ENCODE results near the gene ROCK1. TPM values are rescaled to one million over a fixed set of nuclear protein-coding genes. Genes with fewer than 3 reads are reported as not detected.

Gene ROCK1
- total and polyA plus RNA-seq, 2 of the 8 experiments (the other 6 are each of a cell fraction or from before 2014, with no cell fraction given), result 4.2 to 48.9 TPM

DNA sequence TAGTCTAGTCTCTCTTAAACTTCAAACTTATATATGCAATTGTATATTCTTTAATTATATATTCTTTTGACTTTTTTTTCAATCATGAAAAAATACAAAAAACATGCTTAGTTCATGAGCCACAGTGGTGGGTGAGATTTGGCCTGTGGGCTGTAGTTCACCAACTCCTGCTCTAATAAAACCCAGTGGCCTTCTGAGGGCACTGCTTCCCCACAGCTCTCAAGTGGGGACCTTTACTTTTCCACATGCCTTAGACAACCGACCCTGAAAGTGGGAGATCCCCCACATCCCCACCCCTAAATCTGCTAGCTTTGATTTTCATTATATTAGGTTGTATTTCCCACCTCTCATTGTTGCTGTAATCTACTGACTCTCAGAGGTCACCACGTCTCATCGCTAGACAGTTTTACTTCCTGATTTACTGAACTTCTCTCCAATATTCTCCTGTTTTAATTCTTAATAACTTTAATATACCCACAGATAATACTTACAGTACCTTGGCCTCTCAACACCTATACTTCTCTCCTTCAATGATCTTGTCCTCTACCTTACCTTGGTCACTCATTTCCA, 57.3 kb downstream of the ROCK1 start:
- Histone ChIP-seq H2BK15ac (ENCODE audit: low read length) (no peak overlapping the region), H3K56ac (replicated peaks; ENCODE audit: insufficient read length, low read depth, low read length) (no peak overlapping the region), H2AFZ (ENCODE audit: low read length) (no peak overlapping the region), H3K27ac (ENCODE audit: low read depth, low read length) (no peak overlapping the region), H3K4me1 (replicated peaks in 1 of 4; ENCODE audit: control insufficient read depth in 3 of 4, insufficient read depth in 4 of 4, low read length in 3 of 4) (no peaks in the 10 kb centered on the region), H3K18ac (ENCODE audit: extremely low read depth, low read length) (no peak overlapping the region), H4K91ac (replicated peaks; ENCODE audit: insufficient read length, low read length) (no peak overlapping the region), H4K5ac (ENCODE audit: insufficient read length, low read depth, low read length) (no peak overlapping the region), H2BK20ac (ENCODE audit: low read length) (no peak overlapping the region), H3K23ac (ENCODE audit: insufficient read length) (no peak overlapping the region), H3K4me3 (ENCODE audit: extremely low read depth in 1 of 4, insufficient read depth in 2 of 4, low read depth in 3 of 4, low read length in 4 of 4) (no peak overlapping the region), H3K14ac (ENCODE audit: insufficient read length) (no peak overlapping the region), H3K27me3 (replicated peaks in 1 of 4; ENCODE audit: control insufficient read depth in 3 of 4, extremely low read depth in 1 of 4, insufficient read depth in 3 of 4, low read length in 3 of 4) (no peaks in the 10 kb centered on the region), H3K79me1 (ENCODE audit: low read depth, low read length) (peaks cover 2% of the 10 kb centered on the region; the same call in 1 of the 2 replicates), H4K8ac (ENCODE audit: extremely low read depth, insufficient read depth, low read length) (no peak overlapping the region), H3K36me3 (ENCODE audit: control insufficient read depth in 2 of 4, insufficient read depth in 4 of 4, low read length in 3 of 4) (no peaks in the 10 kb centered on the region), H3K4me2 (ENCODE audit: insufficient read depth in 1 of 2, low read depth in 2 of 2, low read length in 2 of 2) (no peak overlapping the region), H3K4ac (replicated peaks; ENCODE audit: insufficient read length, low read depth, low read length) (no peak overlapping the region), H3K79me2 (ENCODE audit: control insufficient read depth in 1 of 2, insufficient read depth in 2 of 2, low read length in 2 of 2) (peaks cover 0 to 23% of the 10 kb centered on the region in 2 experiments; a peak in 2 of 4 replicates), H3K23me2 (ENCODE audit: low read depth, low read length) (no peaks in the 10 kb centered on the region; the same call in 1 of the 2 replicates), H2BK120ac (replicated peaks; ENCODE audit: low read depth, low read length) (no peak overlapping the region), H4K20me1 (replicated peaks in 1 of 2; ENCODE audit: control insufficient read depth in 1 of 2, insufficient read depth in 2 of 2, low read length in 2 of 2) (no peaks in the 10 kb centered on the region), H2BK5ac (ENCODE audit: low read depth, low read length) (no peak overlapping the region), H2AK5ac (ENCODE audit: low read depth, low read length) (no peak overlapping the region), H2BK12ac (ENCODE audit: low read depth, low read length) (no peak overlapping the region), H3K9ac (replicated peaks in 1 of 4; ENCODE audit: extremely low read depth in 1 of 4, low read depth in 3 of 4, low read length in 3 of 4) (no peak overlapping the region), H3K9me3 (ENCODE audit: insufficient read depth in 2 of 2, low read depth in 1 of 2, low read length in 1 of 2) (no peaks in the 10 kb centered on the region)
- ChIA-PET POLR2A (ENCODE audit: partially characterized antibody) (no interaction called here), CTCF (ENCODE audit: partially characterized antibody) (interaction anchor here (1.0 to 1.6 kb wide), 4 partner anchors 43 to 124 kb away, joined by 3 to 4 read pairs (median 4); no protein-coding TSS in a partner anchor)
- no peak for FAIRE-seq
- DNase-seq (ENCODE audit: low read depth in 1 of 2, low spot score in 2 of 2), result no peak
- 93% methylated on average over 3 of the region's 3 CpGs; no CpG with 5 or more reads in 1 of the 2 experiments for WGBS, 2 experiments (ENCODE audit: extremely low coverage in 1 of 2, insufficient coverage in 1 of 2, insufficient read length in 1 of 2, insufficient replicate concordance in 2 of 2, low coverage in 1 of 2, low lambda C conversion rate in 2 of 2, missing lambda C conversion rate in 1 of 2)
- TF ChIP-seq TAF7 (optimal IDR thresholded peaks at IDR 0.05; ENCODE audit: borderline replicate concordance, low read depth, low read length) (no peak), RBBP5 (IDR thresholded peaks at IDR 0.05; ENCODE audit: borderline replicate concordance, low read depth, low read length) (no peak), CREB1 (IDR thresholded peaks at IDR 0.05) (no peak), GTF2F1 (IDR thresholded peaks at IDR 0.05; ENCODE audit: borderline replicate concordance, low read depth, low read length) (no peak), TAF1 (IDR thresholded peaks at IDR 0.05; ENCODE audit: low read depth, low read length) (no peak), RFX5 (IDR thresholded peaks at IDR 0.05; ENCODE audit: borderline replicate concordance, low read depth, low read length) (no peak), BCL11A (IDR thresholded peaks at IDR 0.05; ENCODE audit: low read depth in 2 of 2, low read length in 2 of 2) (no peak), HDAC6 (IDR thresholded peaks at IDR 0.05; ENCODE audit: low read depth, low read length) (no peak), KDM1A (IDR thresholded peaks at IDR 0.05; ENCODE audit: borderline replicate concordance, low read length) (no peak), SAP30 (IDR thresholded peaks at IDR 0.05; ENCODE audit: insufficient read depth, insufficient replicate concordance, low read length) (no peak), SIX5 (IDR thresholded peaks at IDR 0.05; ENCODE audit: low read depth, low read length) (no peak), RXRA (IDR thresholded peaks at IDR 0.05; ENCODE audit: insufficient read depth, low read depth, low read length) (no peak), ZNF274 (IDR thresholded peaks at IDR 0.05; ENCODE audit: borderline replicate concordance, extremely low read depth, low read length) (no peak)
- TF ChIP-seq, protein P1, sequence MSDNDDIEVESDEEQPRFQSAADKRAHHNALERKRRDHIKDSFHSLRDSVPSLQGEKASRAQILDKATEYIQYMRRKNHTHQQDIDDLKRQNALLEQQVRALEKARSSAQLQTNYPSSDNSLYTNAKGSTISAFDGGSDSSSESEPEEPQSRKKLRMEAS (IDR thresholded peaks at IDR 0.05), result no peak

Measured in H1 (cell line).